OCI-LY7 (cell line): ENCODE results near the gene OR2B2.

ENCODE experiments used
- EZH2phosphoT487 ChIP-seq: fragments of 200-600 bp; sonication (generic); IDR thresholded peaks from 2 replicates; pipeline ENCODE4 v1.6.1; 2018; ENCODE audit warnings: low read depth, borderline replicate concordance, mild to moderate bottlenecking, mixed run types, antibody characterized with exemption, low read length, moderate library complexity, mixed read lengths
- TF ChIP-seq, protein P1 (sequence below): fragments of 200-600 bp; sonication (generic); conservative IDR thresholded peaks from 2 replicates; pipeline ENCODE4 v1.5.1; 2014; ENCODE audit warnings: mild to moderate bottlenecking, antibody characterized with exemption, low read length, moderate library complexity, mixed read lengths

DNA sequence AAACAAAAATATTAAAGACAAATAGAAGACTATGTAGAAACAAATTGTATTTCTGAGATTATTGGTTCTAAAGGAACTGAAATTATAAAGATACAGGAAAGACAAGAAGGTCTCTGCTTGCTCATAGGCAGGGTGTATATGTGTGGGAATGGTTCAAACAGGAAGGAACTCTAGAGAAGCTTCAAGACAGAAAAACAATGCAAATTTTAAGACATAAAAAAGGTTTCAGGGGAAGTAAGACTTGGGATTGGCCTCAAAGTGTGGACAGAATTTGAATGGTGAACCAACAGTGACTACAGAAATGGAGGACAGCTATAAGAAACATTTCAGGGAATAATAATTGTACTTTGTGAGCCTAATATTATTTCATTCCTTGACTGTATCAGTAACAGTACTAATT, 50.3 kb downstream of the OR2B2 start:
- TF ChIP-seq, protein P1, sequence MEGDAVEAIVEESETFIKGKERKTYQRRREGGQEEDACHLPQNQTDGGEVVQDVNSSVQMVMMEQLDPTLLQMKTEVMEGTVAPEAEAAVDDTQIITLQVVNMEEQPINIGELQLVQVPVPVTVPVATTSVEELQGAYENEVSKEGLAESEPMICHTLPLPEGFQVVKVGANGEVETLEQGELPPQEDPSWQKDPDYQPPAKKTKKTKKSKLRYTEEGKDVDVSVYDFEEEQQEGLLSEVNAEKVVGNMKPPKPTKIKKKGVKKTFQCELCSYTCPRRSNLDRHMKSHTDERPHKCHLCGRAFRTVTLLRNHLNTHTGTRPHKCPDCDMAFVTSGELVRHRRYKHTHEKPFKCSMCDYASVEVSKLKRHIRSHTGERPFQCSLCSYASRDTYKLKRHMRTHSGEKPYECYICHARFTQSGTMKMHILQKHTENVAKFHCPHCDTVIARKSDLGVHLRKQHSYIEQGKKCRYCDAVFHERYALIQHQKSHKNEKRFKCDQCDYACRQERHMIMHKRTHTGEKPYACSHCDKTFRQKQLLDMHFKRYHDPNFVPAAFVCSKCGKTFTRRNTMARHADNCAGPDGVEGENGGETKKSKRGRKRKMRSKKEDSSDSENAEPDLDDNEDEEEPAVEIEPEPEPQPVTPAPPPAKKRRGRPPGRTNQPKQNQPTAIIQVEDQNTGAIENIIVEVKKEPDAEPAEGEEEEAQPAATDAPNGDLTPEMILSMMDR, result no peak
- TF ChIP-seq EZH2phosphoT487, result no peak
